ENCODE results near the gene NRG3.

- TF ChIP-seq POLR2A (IDR thresholded peaks at IDR 0.05; ENCODE audit: low read depth, low read length) (no peak), TAF1 (IDR thresholded peaks at IDR 0.05; ENCODE audit: borderline replicate concordance, low read depth, low read length) (no peak)
These were observed 19.6 kb downstream of the NRG3 start for GRCh38 chr10:81894616-81895015.

All from GM12892 (cell line).